ENCODE measurements around the gene VPS35.

DNA sequence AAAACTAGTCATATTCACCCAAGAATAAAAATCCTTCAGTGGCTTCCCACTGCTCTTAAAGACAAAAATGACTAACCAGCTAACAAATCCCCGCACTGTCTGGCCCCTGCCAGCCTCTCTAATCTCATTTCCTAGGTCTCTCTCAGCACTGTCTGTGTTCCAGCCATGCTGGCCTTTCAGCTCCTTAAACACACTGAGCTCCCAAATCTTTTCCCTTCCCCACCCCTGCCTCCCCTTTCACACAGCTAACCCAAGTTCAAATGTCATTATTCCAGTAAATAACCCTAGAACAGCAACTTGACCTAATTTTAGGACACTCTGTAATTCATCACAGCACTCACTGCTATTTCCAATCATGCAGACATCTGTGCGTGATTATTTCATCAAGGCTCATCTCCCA is 75.6 kb downstream of the VPS35 start:
- TF ChIP-seq, protein P1, sequence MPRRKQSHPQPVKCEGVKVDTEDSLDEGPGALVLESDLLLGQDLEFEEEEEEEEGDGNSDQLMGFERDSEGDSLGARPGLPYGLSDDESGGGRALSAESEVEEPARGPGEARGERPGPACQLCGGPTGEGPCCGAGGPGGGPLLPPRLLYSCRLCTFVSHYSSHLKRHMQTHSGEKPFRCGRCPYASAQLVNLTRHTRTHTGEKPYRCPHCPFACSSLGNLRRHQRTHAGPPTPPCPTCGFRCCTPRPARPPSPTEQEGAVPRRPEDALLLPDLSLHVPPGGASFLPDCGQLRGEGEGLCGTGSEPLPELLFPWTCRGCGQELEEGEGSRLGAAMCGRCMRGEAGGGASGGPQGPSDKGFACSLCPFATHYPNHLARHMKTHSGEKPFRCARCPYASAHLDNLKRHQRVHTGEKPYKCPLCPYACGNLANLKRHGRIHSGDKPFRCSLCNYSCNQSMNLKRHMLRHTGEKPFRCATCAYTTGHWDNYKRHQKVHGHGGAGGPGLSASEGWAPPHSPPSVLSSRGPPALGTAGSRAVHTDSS (tag by site-specific recombination; IDR thresholded peaks at IDR 0.05), result no peak
- TF ChIP-seq, protein P2, sequence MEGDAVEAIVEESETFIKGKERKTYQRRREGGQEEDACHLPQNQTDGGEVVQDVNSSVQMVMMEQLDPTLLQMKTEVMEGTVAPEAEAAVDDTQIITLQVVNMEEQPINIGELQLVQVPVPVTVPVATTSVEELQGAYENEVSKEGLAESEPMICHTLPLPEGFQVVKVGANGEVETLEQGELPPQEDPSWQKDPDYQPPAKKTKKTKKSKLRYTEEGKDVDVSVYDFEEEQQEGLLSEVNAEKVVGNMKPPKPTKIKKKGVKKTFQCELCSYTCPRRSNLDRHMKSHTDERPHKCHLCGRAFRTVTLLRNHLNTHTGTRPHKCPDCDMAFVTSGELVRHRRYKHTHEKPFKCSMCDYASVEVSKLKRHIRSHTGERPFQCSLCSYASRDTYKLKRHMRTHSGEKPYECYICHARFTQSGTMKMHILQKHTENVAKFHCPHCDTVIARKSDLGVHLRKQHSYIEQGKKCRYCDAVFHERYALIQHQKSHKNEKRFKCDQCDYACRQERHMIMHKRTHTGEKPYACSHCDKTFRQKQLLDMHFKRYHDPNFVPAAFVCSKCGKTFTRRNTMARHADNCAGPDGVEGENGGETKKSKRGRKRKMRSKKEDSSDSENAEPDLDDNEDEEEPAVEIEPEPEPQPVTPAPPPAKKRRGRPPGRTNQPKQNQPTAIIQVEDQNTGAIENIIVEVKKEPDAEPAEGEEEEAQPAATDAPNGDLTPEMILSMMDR (tag by site-specific recombination; IDR thresholded peaks at IDR 0.05), result no peak
- TF ChIP-seq, protein P3, sequence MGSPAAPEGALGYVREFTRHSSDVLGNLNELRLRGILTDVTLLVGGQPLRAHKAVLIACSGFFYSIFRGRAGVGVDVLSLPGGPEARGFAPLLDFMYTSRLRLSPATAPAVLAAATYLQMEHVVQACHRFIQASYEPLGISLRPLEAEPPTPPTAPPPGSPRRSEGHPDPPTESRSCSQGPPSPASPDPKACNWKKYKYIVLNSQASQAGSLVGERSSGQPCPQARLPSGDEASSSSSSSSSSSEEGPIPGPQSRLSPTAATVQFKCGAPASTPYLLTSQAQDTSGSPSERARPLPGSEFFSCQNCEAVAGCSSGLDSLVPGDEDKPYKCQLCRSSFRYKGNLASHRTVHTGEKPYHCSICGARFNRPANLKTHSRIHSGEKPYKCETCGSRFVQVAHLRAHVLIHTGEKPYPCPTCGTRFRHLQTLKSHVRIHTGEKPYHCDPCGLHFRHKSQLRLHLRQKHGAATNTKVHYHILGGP (tag by site-specific recombination; IDR thresholded peaks at IDR 0.05), result no peak
- TF ChIP-seq, protein P4, sequence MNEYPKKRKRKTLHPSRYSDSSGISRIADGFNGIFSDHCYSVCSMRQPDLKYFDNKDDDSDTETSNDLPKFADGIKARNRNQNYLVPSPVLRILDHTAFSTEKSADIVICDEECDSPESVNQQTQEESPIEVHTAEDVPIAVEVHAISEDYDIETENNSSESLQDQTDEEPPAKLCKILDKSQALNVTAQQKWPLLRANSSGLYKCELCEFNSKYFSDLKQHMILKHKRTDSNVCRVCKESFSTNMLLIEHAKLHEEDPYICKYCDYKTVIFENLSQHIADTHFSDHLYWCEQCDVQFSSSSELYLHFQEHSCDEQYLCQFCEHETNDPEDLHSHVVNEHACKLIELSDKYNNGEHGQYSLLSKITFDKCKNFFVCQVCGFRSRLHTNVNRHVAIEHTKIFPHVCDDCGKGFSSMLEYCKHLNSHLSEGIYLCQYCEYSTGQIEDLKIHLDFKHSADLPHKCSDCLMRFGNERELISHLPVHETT (tag by site-specific recombination; IDR thresholded peaks at IDR 0.05), result no peak
- TF ChIP-seq ZNF830 (tag by site-specific recombination; IDR thresholded peaks at IDR 0.05; ENCODE audit: low read depth) (no peak), FEZF1 (tag by site-specific recombination; IDR thresholded peaks at IDR 0.05) (no peak), MZF1 (tag by site-specific recombination; IDR thresholded peaks at IDR 0.05; ENCODE audit: borderline replicate concordance) (no peak)
- TF ChIP-seq, protein P5, sequence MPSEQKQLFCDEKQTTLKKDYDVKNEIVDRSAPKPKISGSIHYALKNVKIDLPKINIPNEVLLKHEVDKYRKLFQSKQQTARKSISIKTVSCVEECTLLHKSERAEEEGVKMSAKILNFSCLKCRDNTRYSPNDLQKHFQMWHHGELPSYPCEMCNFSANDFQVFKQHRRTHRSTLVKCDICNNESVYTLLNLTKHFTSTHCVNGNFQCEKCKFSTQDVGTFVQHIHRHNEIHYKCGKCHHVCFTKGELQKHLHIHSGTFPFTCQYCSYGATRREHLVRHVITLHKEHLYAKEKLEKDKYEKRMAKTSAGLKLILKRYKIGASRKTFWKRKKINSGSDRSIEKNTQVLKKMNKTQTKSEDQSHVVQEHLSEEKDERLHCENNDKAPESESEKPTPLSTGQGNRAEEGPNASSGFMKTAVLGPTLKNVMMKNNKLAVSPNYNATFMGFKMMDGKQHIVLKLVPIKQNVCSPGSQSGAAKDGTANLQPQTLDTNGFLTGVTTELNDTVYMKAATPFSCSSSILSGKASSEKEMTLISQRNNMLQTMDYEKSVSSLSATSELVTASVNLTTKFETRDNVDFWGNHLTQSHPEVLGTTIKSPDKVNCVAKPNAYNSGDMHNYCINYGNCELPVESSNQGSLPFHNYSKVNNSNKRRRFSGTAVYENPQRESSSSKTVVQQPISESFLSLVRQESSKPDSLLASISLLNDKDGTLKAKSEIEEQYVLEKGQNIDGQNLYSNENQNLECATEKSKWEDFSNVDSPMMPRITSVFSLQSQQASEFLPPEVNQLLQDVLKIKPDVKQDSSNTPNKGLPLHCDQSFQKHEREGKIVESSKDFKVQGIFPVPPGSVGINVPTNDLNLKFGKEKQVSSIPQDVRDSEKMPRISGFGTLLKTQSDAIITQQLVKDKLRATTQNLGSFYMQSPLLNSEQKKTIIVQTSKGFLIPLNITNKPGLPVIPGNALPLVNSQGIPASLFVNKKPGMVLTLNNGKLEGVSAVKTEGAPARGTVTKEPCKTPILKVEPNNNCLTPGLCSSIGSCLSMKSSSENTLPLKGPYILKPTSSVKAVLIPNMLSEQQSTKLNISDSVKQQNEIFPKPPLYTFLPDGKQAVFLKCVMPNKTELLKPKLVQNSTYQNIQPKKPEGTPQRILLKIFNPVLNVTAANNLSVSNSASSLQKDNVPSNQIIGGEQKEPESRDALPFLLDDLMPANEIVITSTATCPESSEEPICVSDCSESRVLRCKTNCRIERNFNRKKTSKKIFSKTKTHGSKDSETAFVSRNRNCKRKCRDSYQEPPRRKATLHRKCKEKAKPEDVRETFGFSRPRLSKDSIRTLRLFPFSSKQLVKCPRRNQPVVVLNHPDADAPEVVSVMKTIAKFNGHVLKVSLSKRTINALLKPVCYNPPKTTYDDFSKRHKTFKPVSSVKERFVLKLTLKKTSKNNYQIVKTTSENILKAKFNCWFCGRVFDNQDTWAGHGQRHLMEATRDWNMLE (tag by site-specific recombination; conservative IDR thresholded peaks at IDR 0.05; ENCODE audit: low read depth), result no peak
